Gastrocnemius medialis (tissue), 4 donors: ENCODE data around the gene TMEM39B.

ENCODE experiments used
- CTCF ChIP-seq, 5 experiments: fragments of 450-650 bp in 3 of 5; fragments of 200-600 bp in 2 of 5; sonication (generic) in 2 of 5; IDR thresholded peaks in 4 of 5; conservative IDR thresholded peaks in 1 of 5; 1 replicate in 4 of 5; 2 replicates in 1 of 5; pipeline ENCODE4 v1.5.1; 2016 to 2019; ENCODE audit warnings: antibody characterized with exemption in 5 of 5, mild to moderate bottlenecking in 3 of 5, moderate library complexity in 3 of 5
- POLR2A ChIP-seq, 2 donors: fragments of 450-650 bp; IDR thresholded peaks; one replicate each; pipeline ENCODE4 v1.6.1; 2017; ENCODE audit warnings: antibody characterized with exemption in 2 of 2, mild to moderate bottlenecking in 2 of 2, moderate library complexity in 2 of 2

DNA sequence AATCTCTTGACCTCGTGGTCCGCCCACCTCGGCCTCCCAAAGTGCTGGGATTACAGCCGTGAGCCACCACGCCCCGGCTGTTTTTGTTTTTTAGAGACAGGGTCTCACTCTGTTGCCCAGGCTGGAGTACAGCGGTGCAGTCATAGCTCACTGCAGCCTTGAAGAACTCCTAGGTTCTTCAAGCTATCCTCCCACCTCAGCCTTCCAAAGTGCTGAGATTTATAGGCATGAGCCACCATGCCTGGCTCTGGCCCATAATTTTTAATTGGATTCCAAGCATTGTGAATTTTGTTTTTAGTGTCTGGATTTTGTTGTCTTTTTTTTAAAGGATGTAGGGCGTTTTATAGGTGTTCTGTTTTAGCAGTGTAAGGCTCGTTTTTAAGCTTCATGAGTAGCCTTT is 78.1 kb downstream of the TMEM39B start:
- TF ChIP-seq CTCF (IDR thresholded peaks at IDR 0.05 in 4 of 5, conservative IDR thresholded peaks at IDR 0.05 in 1 of 5) (no peak), POLR2A (IDR thresholded peaks at IDR 0.05) (no peak)
